CD4-positive, alpha-beta T cell treated with Interleukin-6 at 100 ng/mL for 8 hours (primary cell): Measurements from ENCODE around the gene PDGFRB.

Experiments used
- DNase-seq: peaks from one replicate; pipeline ENCODE4 v3.0.0-alpha.2; 2020; ENCODE audit warnings: mixed read lengths, low spot score

The PDGFRB gene

DNA sequence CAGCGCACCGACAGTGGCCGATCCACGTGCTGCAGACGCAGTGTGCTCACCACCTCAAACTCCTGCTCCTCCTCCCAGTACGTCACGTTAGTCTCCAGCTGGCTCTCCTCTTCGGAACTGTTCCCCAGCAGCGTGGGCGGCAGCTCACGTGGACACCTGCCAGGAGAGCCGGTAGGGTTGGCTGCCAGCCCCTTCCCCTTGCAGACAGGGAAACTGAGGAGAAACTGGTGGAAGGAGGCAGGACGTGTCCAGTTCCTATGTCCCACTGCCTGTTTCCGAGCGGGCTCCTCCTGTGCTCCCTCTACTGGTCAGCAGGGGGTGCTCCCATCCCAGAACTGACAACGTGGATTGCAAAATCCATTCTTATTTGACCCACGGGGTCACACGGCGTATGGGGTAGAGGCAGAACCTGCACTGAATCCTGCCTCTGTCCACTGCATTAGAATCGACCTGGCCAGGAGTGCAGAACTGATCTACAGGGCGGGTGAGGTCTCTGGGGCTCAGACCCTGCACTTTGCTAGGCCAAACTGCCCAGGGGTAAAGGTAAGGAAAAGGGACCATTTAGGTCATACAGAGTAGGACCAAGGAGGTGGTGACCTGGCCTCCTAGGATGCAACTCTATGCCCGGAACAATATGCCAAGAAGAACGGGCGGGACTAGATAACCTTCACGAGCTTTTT is 25.7 kb downstream of the PDGFRB start:
- no peak for DNase-seq

GRCh38 chr5:150129454-150129812 is 26.2 kb downstream of the PDGFRB start:
- DNase-seq: no peak

- no peak for DNase-seq
Measured at GRCh38 chr5:150126921-150127265, 28.8 kb downstream of the PDGFRB start.

DNA sequence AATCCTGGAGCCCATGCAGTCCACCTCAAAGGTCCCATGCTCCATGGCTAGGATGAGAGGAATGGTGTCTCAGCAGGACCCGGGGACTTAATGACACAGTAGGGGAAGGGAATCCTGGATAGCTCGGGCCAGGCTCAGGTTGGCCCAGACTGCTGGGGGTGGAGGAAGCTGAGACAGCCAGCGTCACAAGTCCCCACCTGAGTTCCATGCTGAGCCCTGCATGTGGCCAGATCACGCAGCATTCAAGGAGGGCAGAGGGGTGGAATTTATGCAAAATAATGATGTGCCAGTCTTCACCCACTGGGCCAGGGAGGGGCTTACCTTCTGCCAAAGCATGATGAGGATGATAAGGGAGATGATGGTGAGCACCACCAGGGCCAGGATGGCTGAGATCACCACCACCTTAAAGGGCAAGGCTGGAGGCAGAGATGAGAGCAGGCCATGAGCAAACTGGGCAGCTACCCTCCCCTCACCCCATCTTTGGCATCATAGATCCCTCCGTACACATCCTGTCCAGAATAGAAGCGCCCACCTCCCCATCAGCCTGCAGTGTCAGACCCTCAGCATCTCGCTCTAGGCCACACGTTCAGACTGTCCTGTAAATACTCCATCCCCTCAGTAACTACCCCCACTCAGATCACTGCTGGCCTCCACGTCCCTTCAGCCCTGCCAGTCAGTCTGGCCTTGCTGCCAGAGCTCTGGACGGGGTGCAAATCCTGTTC is 29.3 kb downstream of the PDGFRB start:
- DNase-seq: no peak

- DNase-seq: no peak
Measured at GRCh38 chr5:150125334-150125733, 30.3 kb downstream of the PDGFRB start.

DNA sequence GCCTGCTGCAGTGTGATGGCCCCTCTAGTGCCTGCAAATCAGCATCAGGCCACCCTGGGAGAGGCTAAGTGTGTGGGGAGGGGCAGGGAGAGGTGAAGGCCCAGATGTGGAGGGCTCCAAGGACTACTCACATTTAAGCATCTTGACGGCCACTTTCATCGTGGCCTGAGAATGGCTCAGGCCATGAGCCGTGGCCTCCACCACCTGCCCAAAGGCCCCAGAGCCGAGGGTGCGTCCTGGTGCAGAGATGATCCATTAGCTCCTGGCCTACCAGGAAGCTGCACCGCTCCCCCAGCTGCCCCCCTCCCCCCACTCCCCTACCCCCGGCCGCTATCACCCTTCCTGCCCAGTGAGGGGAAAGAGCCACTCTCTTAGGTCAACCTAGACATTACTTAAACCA is 31.0 kb downstream of the PDGFRB start:
- no peak for DNase-seq

DNA sequence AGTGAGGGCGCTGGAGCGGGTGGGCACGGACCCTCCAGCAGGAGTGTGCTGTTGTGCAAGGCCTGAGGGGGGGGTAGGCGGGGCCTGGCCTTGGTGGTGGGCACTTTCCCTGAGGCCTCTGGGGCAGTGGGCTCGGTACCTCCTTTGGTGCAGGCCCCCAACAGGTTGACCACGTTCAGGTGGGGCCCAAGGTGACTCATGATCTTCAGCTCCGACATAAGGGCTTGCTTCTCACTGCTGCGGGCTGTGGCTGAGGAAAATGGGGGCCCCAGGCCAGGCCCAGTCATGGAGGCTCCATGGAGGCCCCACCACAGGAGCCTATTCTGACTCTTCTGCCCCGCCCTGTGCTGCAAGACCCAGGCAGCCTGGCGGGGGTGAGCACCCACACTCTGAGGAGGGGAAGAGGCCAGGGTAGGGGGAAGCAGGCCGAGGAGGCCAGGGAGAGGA is 31.5 kb downstream of the PDGFRB start:
- no peak for DNase-seq

GRCh38 chr5:150123542-150123941 is 32.1 kb downstream of the PDGFRB start:
- DNase-seq: no peak

- DNase-seq: no peak
Measured at GRCh38 chr5:150122536-150123481, 32.8 kb downstream of the PDGFRB start.

DNA sequence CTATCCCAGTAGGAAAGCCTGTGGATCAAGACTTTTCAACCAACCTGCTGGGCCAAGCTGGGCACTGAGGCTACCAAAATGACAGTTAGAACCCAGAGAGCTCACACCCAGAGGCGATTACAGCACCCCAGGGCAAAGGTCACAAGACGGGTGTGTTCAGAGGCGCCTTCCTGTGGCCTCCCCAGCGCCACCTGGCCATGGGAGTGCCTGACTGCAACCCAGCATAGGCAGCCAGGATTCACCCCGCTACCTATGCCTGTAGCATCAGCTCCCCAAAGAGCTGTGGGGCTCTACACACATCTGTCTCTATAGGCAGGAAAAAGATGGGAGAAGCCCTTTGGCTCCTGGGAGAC is 33.5 kb downstream of the PDGFRB start:
- DNase-seq: no peak

GRCh38 chr5:150121448-150122157 is 34.0 kb downstream of the PDGFRB start:
- no peak for DNase-seq

DNA sequence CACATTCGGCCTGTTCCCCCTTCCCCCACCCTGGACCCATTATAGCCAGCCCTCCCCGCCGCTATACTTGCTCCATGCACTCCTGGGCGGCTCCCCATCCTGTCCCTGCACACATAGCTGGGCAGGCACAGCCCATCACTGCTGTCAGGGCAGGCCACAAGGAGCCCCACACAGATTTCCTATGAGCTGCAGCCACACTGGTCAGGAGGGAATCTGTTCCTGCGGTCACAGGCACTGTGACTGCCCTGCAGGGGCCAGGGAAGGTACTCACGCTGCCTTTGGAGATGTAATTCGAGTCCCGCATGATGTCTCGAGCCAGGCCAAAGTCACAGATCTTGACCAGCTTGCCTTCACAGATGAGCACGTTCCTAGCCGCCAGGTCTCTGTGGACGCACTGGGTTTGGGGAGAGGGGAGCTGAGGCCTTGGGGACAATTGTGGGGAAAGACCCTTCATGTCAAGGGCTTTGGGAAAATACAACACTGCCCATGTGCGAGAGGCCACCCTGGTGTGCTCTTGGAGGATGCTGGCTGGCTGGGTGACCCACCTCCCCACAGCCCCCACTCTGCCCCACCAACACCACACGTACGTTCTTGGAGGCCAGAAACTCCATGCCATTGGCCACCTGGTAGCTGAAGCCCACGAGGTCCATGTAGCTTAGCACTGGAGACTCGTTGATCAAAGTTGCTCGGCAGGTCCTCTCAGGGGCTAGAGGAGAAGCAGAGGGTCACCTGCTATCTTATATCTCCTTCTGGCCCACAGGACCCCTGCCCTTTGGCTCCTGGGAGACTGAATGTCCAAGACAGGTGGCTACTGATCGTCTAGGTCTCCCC is 34.8 kb downstream of the PDGFRB start:
- DNase-seq: no peak

GRCh38 chr5:150120062-150120441 is 35.6 kb downstream of the PDGFRB start:
- DNase-seq: no peak

- DNase-seq: no peak
Measured at GRCh38 chr5:150119421-150120061, 36.1 kb downstream of the PDGFRB start.

- DNase-seq: no peak
Measured at GRCh38 chr5:150118561-150119229, 37.0 kb downstream of the PDGFRB start.

- DNase-seq: no peak
Measured at GRCh38 chr5:150117945-150118560, 37.6 kb downstream of the PDGFRB start.

DNA sequence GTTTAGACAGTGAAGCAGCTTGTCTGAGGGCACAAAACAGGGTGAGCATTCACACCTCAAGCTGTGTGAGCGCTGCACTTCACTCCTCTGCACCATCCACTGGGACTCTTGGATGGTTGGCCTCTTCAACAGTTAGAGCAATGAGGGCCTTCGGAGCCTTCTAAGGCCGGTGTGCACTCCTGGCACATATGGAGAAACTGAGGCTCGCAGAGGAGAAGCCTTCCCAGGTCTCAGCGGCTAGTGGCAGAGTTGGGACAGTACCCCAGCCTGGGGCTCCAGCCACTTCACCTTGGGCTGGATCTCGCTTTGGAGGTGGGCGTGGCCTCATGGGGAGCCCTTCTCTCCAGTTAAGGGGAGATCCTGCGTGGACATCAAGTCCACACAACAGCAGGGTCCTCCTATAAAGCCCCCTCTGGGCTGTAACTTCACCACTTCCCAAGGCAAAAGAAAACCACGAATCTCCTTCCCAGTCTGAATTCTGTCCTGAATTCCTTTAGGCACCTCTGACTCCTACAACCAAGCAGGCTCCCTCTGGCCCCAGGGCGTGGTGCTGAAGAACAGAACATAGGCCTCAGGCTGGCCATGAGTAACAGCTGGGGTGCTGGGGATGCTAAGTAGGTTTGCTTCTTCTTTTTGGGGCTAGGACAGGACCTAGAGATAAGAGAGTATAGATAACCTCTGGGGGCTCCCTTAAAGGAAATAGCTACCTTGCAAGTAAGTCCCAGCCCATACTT is 38.8 kb downstream of the PDGFRB start:
- DNase-seq: no peak

- no peak for DNase-seq
Measured at GRCh38 chr5:150114773-150115408, 40.8 kb downstream of the PDGFRB start.
